Caki2 (cell line): Measurements from ENCODE around the gene SAP30BP. TPM values are rescaled to one million over a fixed set of nuclear protein-coding genes. Genes with fewer than 3 reads are reported as not detected.
A peak's percentile ranks its signal among the peaks of the same experiment; 100 is the strongest.

Experiments
- DNase-seq: peaks from one replicate; pipeline ENCODE4 v3.0.0-alpha.2; 2015; ENCODE audit warnings: low read depth
- in situ Hi-C: cut with HindIII; loops from 2 replicates; pipeline ENCODE4 v1.10.0; 2016; ENCODE audit warnings: low sequenced_read_pairs, low pct_unique_long_range_greater_than_20kb, mixed read lengths
- total RNA-seq: library from RNA; depleted of rRNA; stranded (reverse); fragments of >200 nt; shearing (Covaris generic); gene quantifications from 2 replicates; pipeline ENCODE4 v1.2.3, GENCODE V29; 2014; ENCODE audit warnings: low replicate concordance

The SAP30BP gene
- total RNA-seq, 1 experiment from 2014 or later, result 96.6 TPM

DNA sequence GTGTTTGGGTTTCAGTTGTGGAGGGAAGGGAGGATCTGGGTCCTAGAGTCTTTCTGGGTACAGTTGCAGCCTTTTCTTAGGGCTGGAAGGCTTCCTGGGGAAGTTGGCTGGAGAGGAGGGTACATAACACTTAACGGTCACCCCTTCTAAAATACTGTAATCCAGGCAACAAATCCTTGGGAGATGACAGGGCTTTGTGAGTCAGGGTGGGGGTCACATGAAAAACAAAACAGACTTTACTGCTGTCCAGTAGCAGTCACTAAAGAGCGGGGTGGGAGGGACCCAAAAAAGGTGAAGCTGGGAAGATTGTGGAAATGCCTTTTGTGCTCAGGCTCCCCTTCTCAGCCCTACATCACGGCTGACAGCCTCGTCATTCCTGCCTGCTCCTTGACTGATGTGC, 6.3 kb downstream of the SAP30BP start:
- DNase-seq, result no peak

DNA sequence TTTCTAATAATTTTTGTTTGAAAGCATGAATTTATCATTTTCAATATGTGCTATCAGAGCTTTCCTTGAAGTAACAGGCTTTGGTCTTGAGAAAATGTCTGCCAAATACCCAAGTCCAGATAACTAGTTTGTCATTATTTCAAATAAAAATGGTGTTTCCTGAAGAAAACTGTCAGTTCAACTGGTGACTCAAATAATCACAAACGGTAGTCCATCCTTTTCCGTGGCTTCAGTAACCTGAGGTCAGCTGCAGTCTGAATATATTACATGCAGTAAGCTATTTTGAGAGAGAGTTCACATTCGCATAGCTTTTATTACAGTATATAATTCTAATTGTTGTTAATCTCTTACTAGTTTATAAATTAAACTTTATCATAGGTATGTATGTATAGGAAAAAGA, 9.3 kb downstream of the SAP30BP start:
- DNase-seq, result no peak
- in situ Hi-C loops, result no loop called here

More for the DNA sequence above, 6.3 kb downstream of the SAP30BP start:
- in situ Hi-C loops, result no loop called here

DNA sequence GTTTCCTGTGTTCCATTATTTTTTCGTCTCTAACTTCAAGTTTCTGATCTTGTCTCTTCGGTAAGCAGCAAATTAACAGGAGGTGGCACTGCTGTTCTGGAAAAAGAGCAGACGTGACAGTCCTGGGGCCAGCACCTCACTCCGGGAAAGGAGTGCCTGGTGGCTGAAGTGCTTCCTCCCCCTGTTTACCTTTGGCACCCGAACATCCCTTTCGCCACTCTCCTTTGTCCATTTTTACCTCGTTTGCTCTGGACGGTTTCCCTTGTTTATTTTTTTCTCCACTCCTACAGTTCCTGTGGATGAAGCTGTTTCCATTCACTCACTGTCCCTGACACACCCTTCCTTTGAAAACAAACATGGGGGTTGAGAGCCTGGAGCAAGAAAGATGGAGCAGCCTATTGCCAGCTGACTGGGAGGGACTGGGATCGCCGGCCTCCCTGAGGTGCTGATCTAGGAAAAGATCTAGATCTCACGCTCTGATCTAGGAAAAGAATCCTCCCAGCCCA, 12.6 kb downstream of the SAP30BP start:
- DNase-seq, result peak; percentile 84
- in situ Hi-C loops, result no loop called here

DNA sequence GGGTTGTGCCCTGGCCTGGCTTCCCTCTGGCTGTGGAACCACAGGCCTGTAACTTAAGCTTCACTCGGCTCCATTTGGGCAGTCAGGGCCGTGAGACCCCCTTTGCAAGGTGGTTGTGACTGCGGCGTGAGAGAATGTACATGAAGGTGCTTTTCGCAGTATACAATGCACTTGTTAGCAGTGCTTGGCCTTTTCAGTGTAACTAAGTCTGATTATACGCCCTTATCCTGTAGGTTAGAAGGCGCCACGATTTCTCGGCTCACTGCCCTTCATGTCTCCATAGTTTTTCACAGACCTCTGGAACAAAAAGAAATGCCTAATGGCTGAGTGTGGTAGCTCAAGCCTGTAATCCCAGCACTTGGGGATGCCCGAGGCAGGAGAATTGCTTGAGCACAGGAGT, 13.3 kb downstream of the SAP30BP start:
- DNase-seq, result no peak
- in situ Hi-C loops, result no loop called here

DNA sequence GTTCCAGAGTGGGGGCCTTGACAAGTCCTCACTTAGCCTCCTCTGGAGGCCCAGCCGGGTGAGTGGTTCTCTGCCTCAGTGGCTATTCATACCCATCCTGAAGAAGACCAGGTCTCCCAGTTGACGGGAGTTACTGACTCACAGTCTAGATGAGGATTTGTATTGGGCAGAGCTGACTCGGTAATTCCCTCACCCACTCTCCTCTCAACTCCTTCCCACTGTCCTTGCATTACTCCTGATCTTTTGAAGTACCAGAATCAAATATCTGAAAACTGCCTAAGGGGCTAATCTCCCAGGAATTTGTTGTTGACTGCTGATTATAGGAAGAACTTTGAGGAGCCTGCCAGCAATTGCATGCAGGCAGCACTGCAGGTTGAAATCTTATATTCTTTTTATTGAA, 14.2 kb downstream of the SAP30BP start:
- in situ Hi-C loops, result no loop called here
- no peak for DNase-seq

DNA sequence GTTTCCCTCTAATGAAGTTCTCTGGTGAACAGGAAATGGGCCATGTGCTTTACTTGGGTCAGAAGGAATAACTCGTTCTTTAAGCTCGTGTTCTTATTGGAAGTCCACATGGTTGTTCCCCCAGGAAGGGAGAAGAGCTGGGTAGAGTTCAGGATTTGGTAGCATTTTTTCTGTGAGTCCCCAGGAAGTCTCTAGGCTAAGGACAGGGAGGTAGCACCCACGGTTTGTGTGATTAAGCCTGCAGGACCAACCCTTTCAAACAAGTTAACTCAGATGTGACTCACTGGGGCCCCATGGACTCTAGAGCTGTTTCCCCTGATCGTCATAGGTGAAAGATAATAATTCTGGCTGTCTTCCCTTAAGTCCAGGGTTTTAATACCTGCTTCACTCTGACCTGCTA, 16.4 kb downstream of the SAP30BP start:
- DNase-seq, result peak; percentile 41
- in situ Hi-C loops, result no loop called here

DNA sequence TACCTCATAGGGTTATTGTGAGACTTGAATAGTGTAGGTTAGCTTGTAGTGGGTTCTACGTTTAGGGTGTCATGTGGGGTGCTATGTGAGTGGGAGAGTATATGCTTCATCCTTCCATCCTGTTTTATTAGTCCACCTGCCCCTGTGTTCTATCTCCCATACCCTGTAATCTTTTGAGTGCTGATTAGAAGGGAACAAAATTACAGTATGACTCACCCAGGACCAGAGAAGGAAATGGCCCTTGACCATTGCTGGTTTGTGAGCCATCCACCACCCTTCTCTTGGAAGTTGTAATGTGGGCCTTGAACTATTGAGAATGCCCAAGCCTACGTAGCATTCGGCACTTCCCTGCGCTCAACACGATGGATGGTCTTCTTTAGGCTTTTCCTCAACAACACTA, 17.1 kb downstream of the SAP30BP start:
- in situ Hi-C loops, result no loop called here

DNA sequence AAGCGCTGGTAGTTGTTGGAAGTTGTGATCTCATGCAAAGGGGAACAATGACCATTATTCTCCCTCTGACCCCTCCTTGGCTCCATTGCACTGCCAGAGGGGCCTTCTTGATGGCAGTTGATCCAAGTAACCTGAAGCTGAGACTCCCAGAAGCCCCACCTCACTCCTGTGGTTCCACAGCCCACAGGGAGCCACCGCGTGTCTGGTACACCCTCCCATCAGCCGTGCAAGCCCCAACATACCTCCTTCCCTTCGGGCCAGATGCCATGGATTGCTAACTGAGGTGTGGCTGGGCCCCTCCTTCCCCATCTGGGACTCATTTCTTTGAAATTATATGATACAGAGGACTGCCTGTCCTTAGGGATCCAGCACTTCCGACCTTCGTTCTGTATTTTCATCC, 17.8 kb downstream of the SAP30BP start:
- no peak for DNase-seq

More for the DNA sequence above, 17.1 kb downstream of the SAP30BP start:
- no peak for DNase-seq

DNA sequence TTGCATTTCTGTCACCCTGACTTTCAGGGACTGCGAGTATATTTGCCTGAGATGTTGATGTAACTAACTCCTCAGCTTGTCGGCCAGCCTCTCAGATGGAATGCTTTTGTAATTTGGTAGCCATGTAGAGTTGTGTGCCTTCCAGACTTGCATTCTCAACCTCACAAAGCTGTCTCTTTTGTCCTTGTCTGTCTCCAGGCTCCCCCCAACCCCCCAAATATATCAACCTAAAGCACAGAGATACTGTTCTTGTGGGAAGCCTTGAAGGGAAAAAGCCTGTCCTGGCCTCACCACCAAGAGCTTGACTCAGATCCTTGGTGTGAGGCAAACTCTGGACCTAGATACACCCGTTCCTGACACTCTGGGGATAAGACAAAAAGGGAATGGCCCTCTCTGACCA, 18.4 kb downstream of the SAP30BP start:
- no peak for DNase-seq
- in situ Hi-C loops, result no loop called here

More for the DNA sequence above, 17.8 kb downstream of the SAP30BP start:
- in situ Hi-C loops, result no loop called here

DNA sequence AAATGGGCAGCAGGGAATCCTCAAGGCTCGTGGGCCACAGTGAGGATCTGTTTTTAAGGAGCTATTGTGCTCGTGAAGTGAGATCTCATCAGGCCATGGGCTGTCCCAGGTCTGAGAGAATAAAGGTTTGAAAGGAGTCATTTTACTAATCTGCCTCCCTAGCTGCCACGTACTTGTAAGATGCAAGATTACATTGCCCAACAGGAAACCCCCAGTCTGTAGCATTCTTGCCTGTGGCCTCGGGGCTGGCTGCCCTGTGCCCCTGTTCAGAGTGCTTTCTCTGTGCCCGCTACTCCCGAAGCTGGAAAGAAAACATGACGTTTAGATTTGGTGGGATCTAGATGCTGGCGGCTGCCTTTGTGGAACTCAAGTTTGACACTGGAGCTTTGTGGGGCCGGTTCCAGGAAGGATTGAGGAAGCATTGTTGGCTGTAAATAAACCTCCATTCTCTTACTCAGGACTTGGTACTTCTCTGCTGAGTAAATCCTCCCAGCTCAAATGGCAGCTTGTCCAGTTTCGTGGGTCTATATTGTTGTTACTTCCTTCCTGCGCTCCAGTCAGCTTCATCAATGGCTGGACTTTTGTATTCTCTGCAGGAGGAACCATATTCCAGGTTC, 21.2 kb downstream of the SAP30BP start:
- DNase-seq, result no peak
- in situ Hi-C loops, result no loop called here

DNA sequence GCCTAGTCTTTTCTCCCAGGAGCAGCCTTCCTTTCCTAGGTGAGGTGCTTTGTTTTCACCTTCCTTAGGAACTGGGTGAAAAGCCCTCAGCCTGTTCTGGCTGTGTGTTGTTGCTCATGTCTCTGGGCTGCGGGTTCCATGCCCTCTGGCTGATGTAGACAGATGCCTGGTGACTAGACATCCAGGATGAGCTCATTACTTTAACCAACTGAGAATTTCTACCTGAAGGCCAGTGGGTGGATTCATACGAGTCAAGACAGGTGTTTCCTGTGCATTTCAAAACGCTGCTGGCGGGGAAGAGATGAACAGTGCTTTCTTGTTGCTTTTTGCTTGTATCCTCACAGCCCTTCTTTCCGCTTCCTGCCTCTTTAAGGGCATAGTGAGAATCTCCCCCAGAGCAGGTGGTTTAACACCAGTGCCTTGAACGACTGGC, 22.3 kb downstream of the SAP30BP start:
- DNase-seq, result no peak
- in situ Hi-C loops, result no loop called here

DNA sequence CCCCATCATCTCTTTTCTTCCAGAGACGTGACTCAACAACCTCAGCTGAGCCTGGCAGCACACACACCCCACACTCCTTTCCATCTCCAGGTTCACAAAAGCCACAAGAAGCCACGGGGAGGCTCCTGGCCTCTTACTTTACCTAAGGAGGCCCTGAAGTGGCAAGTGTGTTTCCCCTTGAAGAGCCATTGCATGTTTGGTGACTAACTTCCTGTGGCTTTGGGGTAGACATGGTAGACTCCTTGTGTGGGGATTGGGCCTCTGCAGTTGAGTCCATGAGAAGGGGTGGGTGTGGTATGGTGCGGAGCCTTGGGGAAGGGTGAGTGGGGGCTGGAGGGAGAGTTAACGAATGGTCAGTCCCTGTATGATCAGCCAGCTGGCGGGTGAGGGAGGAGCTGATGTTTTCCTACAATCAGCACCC, 24.2 kb downstream of the SAP30BP start:
- in situ Hi-C loops, result no loop called here
- no peak for DNase-seq

DNA sequence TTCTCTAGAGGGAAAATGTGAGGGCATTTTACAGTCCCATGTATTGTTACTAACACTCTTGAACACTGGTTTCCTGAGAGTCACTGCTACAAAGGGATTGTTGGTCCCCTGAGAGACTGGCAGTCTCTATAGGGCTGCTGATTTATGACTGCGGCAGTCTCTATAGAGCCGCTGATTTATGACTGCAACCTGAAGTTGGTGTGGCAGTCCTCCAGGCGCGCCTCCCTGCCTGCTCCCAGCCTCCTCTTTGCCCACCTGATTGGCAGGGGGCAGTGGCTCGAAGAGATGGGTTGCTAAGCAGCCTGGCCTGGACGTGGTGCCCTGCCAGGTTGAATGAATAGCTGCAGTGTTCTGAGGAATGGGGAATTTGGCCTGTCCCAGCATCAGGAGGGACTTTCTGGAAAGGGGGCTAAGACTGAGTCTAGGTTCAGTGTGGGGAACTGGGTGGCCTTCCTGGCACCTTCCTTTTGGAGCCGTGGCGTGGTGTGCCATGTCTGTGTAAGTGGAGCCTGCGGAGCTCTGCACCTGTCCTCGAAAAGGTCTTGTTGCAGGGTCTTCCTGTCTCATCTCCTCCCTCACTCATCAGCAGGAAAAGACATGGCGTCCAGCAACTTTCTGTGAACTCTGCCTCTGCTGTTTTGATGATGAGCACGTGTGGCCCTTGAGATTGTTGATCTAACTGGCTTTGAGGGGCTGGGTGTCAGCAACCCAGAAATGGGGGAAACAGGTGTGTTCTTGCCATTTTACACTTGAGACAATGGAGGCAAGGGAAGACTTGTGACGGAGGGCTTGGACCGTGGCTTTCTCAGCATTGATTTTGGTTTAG, 24.9 kb downstream of the SAP30BP start:
- DNase-seq, result no peak
- in situ Hi-C loops, result no loop called here

DNA sequence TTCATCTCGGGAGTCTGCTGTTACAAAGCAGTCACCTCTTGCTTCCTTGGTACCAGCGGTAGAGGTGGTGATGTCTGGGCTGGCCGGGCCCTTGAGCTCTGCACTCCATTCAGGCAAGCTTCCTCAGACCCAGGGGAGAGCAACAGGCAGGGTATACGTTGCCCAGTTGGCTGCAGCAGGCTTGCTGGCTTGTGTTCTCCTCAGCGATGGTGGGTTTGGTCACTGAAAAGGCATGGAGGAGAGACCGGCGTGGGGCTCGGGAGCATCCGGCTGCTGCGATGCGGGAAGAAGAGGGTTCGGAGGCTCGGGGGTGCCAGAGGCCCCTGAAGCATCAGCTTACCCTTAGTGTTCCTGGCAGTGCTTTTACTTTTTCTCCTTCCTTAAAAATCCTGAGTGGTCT, 25.8 kb downstream of the SAP30BP start:
- DNase-seq, result no peak
- in situ Hi-C loops, result no loop called here

DNA sequence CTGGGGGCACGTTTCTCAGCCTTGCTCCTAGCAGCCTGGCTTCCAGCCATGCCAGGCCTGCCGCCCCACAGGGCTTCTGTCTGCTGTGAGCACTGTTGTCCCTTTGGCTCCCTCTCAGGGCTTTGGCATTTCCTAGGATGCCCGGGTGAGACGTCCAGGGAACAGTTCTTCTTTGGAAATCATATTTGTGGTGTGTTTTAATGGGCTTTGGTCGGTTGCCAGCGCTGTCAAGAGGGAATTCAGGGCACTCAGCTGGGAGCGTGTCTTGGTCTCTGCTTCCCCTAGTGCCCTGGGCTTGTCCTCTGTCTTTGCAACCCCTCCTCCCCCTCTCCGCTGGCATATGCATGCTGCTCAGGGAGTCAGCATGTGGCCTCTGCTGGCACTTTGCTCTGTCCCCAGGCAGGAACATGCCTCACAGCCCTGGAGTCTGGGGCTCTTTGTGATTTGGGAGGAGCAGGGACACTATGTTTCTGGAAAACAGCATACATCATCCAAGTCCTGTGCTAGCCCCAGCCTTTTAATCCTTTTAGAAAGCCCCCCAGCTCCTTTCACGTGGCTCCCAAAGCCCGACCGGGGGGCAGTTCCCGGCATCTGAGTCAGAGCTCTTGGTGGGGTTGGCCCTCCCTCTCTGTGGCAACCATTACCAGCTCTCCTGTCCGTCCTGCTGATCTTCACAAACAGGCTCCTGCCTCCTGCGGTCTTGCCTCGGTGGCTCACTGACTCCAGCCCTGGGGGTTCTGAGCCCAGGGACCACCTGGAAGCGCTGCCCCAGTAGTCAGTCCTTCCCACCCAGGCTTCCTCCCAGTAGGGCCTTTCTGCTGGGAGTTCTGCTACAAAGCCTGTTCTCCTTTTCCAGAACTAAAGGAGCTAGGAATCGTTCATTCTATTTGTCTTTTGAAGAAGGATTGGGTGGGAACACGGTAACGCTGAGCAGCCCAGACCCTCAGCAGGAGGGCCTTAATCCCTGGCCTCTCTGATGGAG, 26.7 kb downstream of the SAP30BP start:
- in situ Hi-C loops, result no loop called here
- peak; percentile 44 for DNase-seq

DNA sequence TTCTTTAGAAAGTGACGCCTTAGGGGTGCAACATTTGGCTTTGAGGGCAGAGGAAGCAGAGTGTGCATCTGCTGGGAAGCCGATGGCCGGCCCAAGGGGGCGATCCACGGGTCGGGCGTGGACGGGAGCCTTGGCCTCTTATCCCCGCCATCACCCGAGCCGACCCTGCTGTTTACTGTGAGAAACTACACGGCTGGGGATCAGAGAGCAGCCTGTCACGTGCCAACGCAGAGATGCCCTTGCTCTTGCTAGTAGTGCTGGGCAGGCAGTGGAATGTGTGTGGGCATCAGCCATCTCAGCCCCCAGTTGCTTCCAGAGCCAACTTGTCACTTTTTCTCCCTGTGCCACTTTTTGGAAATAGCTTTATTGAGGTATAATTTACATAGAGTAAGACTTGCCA, 27.4 kb downstream of the SAP30BP start:
- no peak for DNase-seq
- in situ Hi-C loops, result no loop called here

DNA sequence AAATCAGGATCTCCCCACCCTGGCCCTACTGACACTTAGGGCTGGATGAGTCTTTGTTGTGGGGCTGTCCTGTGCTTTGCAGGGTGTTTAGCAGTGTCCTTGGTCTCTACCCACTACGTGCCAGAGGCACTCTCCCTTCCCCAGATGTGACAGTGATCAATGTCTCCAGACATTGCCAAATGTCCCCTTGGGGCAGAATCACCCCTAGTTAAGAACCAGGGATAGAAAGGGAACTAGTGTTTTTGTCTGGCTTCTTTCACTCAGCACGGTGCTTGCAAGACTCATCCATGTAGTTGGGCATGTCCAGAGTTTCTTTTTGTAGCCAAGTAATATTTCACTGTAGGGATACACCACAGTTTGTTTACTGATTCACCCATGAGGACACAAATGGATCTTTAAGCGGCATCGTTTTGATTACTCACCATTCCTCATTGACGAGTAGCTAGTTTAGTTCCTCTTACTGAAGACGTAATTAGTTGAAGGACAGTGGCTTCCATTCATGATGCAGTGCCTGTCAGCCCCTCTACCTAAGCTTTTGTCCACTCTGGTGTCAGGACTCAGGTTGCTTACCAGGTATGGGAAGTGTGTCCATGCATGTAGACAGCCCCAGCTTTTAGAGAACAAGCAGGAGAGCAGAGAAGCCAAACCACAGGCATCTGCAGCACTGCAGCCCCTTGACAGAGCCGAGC, 28.1 kb downstream of the SAP30BP start:
- no peak for DNase-seq
- in situ Hi-C loops, result no loop called here

DNA sequence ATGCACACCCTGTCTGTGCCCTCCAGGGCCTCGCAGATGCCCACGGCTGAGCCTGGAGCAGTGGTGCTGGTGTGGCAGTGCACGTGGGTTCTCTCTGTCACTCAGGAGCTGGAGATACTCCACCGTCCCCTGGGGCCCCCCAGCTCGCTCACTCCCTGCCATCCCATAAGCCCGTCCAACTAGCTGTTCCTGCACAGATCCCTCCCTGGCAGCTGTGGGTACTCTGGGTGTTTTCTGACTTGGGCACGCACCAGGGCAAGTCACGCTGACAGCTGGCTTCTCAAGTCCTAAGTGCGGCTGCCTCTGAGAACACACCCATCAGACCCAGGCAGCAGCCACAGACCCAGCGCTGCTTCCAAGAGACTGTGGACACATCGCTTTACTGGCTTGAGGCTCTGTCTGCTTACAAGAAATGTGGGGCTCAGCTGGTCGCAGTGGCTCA, 28.7 kb downstream of the SAP30BP start:
- DNase-seq, result no peak
- in situ Hi-C loops, result no loop called here
